ENCODE data around the gene RNF4.
"Not testable (repeated sequence)": the region's sequence is repeated elsewhere in the genome, so short reads cannot be mapped to it uniquely, and the experiment has no call there.

RNF4 gene

DNA sequence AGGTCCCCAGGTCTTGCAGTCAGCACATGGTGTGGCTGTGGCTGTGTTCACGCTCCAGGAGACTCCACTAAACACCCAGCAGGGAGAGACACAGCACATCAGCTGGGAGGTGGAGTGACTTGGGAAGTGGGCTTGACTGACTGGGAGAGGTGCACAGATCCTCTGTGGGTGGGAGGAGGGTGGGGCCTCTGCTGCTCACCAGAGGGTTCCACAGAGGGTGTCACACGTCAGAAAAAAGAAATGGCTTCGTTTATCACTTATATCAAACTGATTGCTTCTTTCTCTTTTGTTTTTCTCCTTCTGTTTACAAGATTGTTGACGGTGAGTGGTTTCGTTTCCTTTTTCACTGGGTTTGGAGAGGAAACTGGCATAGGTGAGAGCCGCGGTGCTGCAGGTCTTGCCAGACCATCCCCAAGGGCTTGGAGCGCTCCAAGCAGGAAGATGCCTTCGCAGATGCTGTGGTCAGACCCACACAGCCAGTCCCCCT lies 42.8 kb downstream of the RNF4 start:
- TF ChIP-seq POLR2AphosphoS5 (IDR thresholded peaks at IDR 0.05; ENCODE audit: borderline replicate concordance, low read depth, low read length), result no peak
- no peak for TF ChIP-seq EZH2 (IDR thresholded peaks at IDR 0.05)
- TF ChIP-seq FOXP2 (optimal IDR thresholded peaks at IDR 0.05; ENCODE audit: control extremely low read depth, extremely low read length, insufficient read depth), result no peak
- Histone ChIP-seq H3K9ac (ENCODE audit: insufficient read length) (no peak overlapping the region), H3K27ac (no peak overlapping the region), H3K9me3 (ENCODE audit: low read depth, low read length) (no peaks in the 10 kb centered on the region), H3K36me3 (ENCODE audit: insufficient read depth, low read length) (peaks cover 85% of the 10 kb centered on the region), H3K4me3 (no peak overlapping the region)
- DNase-seq (ENCODE audit: low read depth, low spot score), result no peak

GRCh38 chr4:2512396-2513135 lies 43.7 kb downstream of the RNF4 start:
- TF ChIP-seq POLR2AphosphoS5 (IDR thresholded peaks at IDR 0.05; ENCODE audit: borderline replicate concordance, low read depth, low read length) (no peak), FOXP2 (optimal IDR thresholded peaks at IDR 0.05; ENCODE audit: control extremely low read depth, extremely low read length, insufficient read depth) (no peak), EZH2 (IDR thresholded peaks at IDR 0.05) (no peak)
- Histone ChIP-seq H3K4me3 (no peak overlapping the region), H3K9ac (ENCODE audit: insufficient read length) (no peak overlapping the region), H3K9me3 (ENCODE audit: low read depth, low read length) (no peaks in the 10 kb centered on the region), H3K36me3 (ENCODE audit: insufficient read depth, low read length) (peaks cover 76% of the 10 kb centered on the region), H3K27ac (no peak overlapping the region)
- DNase-seq (ENCODE audit: low read depth, low spot score), result no peak

DNA sequence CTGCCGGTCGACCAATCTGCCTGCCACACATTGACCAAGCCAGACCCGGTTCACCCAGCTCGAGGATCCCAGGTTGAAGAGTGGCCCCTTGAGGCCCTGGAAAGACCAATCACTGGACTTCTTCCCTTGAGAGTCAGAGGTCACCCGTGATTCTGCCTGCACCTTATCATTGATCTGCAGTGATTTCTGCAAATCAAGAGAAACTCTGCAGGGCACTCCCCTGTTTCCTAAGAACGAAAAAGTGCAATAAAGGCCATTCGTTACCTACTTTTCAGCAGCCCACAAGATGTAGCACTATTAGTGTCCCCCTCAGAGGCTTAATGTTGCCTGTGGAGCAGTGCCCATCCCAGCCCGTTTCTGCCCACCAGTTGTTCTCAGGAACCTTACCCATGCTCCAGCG lies 45.3 kb downstream of the RNF4 start:
- not testable (repeated sequence) for H3K9me3 ChIP-seq (ENCODE audit: low read depth, low read length)

DNA sequence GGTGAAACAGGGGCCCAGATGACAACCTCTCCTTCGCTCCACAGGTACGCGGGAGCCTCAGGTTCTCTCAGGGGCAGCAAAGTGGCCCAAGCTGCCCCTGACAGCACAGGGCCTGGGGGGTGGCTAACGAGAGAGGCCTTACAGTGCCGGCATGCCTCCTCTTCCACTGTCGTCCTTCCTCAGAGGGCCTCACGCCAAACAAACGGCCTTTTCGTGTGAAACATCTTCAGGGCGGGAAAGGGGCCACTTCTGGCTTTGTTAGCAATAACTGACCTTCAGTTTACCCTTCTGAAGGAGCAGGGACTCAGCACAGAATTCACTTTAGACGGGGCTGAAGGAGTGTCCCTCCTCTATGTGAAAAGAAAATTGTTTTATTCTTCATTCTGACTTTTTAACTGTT lies 46.0 kb downstream of the RNF4 start:
- not testable (repeated sequence) for H3K27ac ChIP-seq; H3K9me3 ChIP-seq (ENCODE audit: low read depth, low read length); DNase-seq (ENCODE audit: low read depth, low spot score); H3K4me3 ChIP-seq; H3K9ac ChIP-seq (ENCODE audit: insufficient read length)
- H3K36me3 ChIP-seq (ENCODE audit: insufficient read depth, low read length), result peaks cover 60% of the 10 kb centered on the region

More for the DNA sequence above, 45.3 kb downstream of the RNF4 start:
- H3K4me3 ChIP-seq; H3K9ac ChIP-seq (ENCODE audit: insufficient read length); DNase-seq (ENCODE audit: low read depth, low spot score); H3K27ac ChIP-seq: not testable (repeated sequence)
- peaks cover 67% of the 10 kb centered on the region for H3K36me3 ChIP-seq (ENCODE audit: insufficient read depth, low read length)

DNA sequence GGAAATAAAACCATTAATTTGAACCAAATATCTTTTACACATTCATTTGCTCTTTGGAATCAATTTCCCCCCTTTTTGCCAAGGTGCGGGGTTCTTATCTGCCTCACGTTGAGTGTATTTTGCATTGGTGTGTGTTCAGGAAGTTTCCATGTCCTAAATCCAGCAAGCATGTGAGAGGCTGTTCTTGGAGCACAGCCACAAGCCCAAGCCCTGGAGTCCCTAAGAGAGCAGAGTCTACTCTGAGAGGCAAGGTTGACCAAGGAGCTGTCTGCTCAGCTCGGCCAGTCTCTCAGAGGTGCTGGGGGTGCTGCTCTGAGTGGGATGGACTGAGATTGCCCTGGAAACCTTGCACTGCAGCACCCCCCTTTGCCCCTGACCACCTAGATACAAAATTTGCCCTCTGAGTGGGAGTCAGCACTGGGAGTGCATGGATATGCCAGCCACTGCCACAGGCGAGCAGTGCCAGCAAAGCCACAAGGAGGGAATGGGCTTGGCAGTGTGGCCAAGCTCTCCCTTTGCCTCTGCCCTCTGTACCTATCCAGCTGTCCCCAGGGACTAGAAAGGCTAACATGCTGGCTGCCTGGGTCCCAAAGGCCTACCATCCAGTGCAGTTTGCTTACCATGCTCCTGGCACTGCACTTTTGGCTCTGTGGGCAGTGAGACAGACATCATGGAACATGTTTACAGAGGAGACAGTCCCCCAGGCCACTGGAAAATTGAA lies 47.1 kb downstream of the RNF4 start:
- DNase-seq (ENCODE audit: low read depth, low spot score), result no peak
- H3K4me3 ChIP-seq, result no peak overlapping the region
- H3K27ac ChIP-seq, result 0 out of 2 replicates have a peak overlapping the region, but pooled peaks have one; percentile 8
- peaks cover 49% of the 10 kb centered on the region for H3K36me3 ChIP-seq (ENCODE audit: insufficient read depth, low read length)
- H3K9ac ChIP-seq (ENCODE audit: insufficient read length), result no peak overlapping the region
- H3K9me3 ChIP-seq (ENCODE audit: low read depth, low read length), result no peaks in the 10 kb centered on the region
- TF ChIP-seq POLR2AphosphoS5 (IDR thresholded peaks at IDR 0.05; ENCODE audit: borderline replicate concordance, low read depth, low read length) (no peak; the same call in 1 of the 2 replicates), EZH2 (IDR thresholded peaks at IDR 0.05) (no peak), FOXP2 (optimal IDR thresholded peaks at IDR 0.05; ENCODE audit: control extremely low read depth, extremely low read length, insufficient read depth) (no peak)

GRCh38 chr4:2516635-2517034 lies 47.7 kb downstream of the RNF4 start:
- DNase-seq (ENCODE audit: low read depth, low spot score), result no peak
- H3K9me3 ChIP-seq (ENCODE audit: low read depth, low read length), result no peaks in the 10 kb centered on the region

DNA sequence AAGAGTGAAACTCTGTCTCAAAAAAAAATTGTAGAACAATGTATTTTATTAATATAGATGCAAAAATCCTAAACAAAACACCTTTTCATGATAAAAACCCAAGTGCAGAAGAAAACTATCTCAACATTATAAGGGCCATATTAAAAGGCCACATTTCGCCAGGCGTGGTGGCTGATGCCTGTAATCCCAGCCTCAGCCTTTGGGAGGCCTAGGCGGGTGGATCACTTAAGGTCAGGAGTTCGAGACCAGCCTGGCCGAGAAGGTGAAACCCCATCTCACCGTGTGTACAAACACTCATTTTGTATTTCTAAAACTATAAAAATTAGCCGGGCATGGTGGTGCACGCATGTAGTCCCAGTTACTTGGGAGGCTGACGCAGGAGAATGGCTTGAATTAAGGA lies 57.7 kb downstream of the RNF4 start:
- no peak for DNase-seq (ENCODE audit: low read depth, low spot score)
- Histone ChIP-seq H3K27ac (no peak overlapping the region), H3K4me3 (no peak overlapping the region), H3K9me3 (ENCODE audit: low read depth, low read length) (no peaks in the 10 kb centered on the region), H3K36me3 (ENCODE audit: insufficient read depth, low read length) (no peaks in the 10 kb centered on the region), H3K9ac (ENCODE audit: insufficient read length) (no peak overlapping the region)
- TF ChIP-seq POLR2AphosphoS5 (IDR thresholded peaks at IDR 0.05; ENCODE audit: borderline replicate concordance, low read depth, low read length) (no peak), EZH2 (IDR thresholded peaks at IDR 0.05) (no peak), FOXP2 (optimal IDR thresholded peaks at IDR 0.05; ENCODE audit: control extremely low read depth, extremely low read length, insufficient read depth) (no peak)

More at GRCh38 chr4:2516635-2517034, 47.7 kb downstream of the RNF4 start:
- H3K27ac ChIP-seq, result 0 out of 2 replicates have a peak overlapping the region, but pooled peaks have one; percentile 8
- H3K4me3 ChIP-seq, result no peak overlapping the region
- TF ChIP-seq POLR2AphosphoS5 (IDR thresholded peaks at IDR 0.05; ENCODE audit: borderline replicate concordance, low read depth, low read length) (no peak), FOXP2 (optimal IDR thresholded peaks at IDR 0.05; ENCODE audit: control extremely low read depth, extremely low read length, insufficient read depth) (no peak), EZH2 (IDR thresholded peaks at IDR 0.05) (no peak)
- H3K9ac ChIP-seq (ENCODE audit: insufficient read length), result no peak overlapping the region
- H3K36me3 ChIP-seq (ENCODE audit: insufficient read depth, low read length), result peaks cover 46% of the 10 kb centered on the region

DNA sequence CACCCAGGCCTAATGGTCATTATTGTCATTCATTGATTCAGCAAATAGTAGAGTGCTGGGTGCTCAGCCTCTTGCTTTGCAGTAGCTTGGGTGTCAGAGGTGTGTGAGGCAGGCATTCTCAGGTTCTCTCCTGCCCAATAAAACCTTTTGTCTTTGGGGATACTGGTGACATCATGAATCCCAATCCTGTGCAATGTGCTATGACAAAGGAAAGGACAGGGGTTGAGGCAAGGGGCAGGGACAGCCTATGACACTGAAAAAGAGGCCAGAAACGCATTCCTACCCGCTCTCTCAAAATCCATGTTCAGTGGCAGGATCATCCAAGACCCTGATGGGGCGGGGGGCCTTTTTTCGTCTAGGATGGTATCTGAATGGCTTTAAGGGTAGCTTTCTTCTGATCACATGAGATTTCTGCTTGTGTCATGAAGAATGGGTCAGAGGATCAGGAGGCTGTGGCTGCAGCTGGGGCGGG lies 66.0 kb downstream of the RNF4 start:
- Histone ChIP-seq H3K9ac (ENCODE audit: insufficient read length) (peak overlapping the region; percentile 99), H3K36me3 (ENCODE audit: insufficient read depth, low read length) (peaks cover 5% of the 10 kb centered on the region), H3K27ac (peak overlapping the region; percentile 86), H3K9me3 (ENCODE audit: low read depth, low read length) (no peaks in the 10 kb centered on the region), H3K4me3 (peak overlapping the region; percentile 93)
- no peak for DNase-seq (ENCODE audit: low read depth, low spot score)
- no peak for TF ChIP-seq POLR2AphosphoS5 (IDR thresholded peaks at IDR 0.05; ENCODE audit: borderline replicate concordance, low read depth, low read length)
- no peak for TF ChIP-seq EZH2 (IDR thresholded peaks at IDR 0.05)
- TF ChIP-seq FOXP2 (optimal IDR thresholded peaks at IDR 0.05; ENCODE audit: control extremely low read depth, extremely low read length, insufficient read depth), result no peak
